DND-41 (cell line): ENCODE measurements around the gene TMEM150A.

ENCODE experiments used
- EZH2 ChIP-seq: IDR thresholded peaks from 3 replicates; pipeline ENCODE4 v1.6.1; 2012; ENCODE audit warnings: borderline replicate concordance, low read depth, mild to moderate bottlenecking, moderate library complexity, low read length, inconsistent platforms; ENCODE audit not compliant: severe bottlenecking
- TF ChIP-seq, protein P1 (sequence below): IDR thresholded peaks from 2 replicates; pipeline ENCODE4 v1.5.1; 2012; ENCODE audit warnings: borderline replicate concordance, low read length, moderate library complexity, mild to moderate bottlenecking; ENCODE audit not compliant: poor library complexity, severe bottlenecking; ENCODE audit errors: extremely low read depth

DNA sequence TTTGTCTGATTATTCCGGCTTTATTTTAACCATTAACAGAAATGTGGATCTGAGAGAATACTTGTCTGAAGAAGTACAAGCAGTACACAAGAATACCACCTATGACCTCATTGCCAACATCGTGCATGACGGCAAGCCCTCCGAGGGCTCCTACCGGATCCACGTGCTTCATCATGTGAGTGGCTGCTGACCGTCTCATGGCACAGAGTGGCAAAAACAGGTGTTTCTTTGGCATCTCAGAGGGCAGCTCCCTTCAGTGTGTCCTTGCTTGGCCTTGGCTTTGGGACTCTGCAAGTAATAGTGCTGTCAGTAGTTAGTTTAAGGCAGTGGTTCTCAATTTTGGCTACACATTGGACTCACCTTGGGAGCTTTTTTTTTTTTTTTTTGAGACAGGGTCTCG, 42.4 kb upstream of the TMEM150A start:
- TF ChIP-seq, protein P1, sequence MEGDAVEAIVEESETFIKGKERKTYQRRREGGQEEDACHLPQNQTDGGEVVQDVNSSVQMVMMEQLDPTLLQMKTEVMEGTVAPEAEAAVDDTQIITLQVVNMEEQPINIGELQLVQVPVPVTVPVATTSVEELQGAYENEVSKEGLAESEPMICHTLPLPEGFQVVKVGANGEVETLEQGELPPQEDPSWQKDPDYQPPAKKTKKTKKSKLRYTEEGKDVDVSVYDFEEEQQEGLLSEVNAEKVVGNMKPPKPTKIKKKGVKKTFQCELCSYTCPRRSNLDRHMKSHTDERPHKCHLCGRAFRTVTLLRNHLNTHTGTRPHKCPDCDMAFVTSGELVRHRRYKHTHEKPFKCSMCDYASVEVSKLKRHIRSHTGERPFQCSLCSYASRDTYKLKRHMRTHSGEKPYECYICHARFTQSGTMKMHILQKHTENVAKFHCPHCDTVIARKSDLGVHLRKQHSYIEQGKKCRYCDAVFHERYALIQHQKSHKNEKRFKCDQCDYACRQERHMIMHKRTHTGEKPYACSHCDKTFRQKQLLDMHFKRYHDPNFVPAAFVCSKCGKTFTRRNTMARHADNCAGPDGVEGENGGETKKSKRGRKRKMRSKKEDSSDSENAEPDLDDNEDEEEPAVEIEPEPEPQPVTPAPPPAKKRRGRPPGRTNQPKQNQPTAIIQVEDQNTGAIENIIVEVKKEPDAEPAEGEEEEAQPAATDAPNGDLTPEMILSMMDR: no peak
- TF ChIP-seq EZH2: no peak
